ENCODE measurements around the gene KCND3.
A peak's percentile ranks its signal among the peaks of the same experiment; 100 is the strongest.
"Not testable (repeated sequence)": the region's sequence is repeated elsewhere in the genome, so short reads cannot be mapped to it uniquely, and the experiment has no call there.

Gene KCND3

DNA sequence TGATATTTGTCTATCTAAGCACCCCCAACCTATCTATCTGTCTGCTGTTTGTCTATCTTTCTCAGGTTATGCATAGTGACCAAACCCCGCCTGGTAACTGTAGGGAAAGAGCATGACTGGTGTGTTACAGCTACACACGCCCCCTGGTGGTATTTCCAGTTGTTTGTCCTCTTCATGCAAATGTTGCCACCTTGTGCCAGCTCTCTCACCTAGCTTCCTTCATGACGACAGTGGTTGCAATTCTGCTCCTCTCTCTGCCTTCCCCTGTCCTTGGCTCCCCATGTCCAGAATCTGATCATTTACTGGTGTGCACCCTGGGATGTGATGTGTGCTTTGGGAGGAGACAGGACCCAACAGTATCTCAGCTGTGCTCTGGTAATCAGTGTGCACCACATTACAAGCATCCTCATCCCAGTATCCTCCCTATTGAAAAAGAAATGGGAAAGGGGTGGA lies 242.2 kb downstream of the KCND3 start:
- DNase-seq (ENCODE audit: extremely low read depth in 1 of 2, low read depth in 1 of 2), result peak; percentile 25 to 68

DNA sequence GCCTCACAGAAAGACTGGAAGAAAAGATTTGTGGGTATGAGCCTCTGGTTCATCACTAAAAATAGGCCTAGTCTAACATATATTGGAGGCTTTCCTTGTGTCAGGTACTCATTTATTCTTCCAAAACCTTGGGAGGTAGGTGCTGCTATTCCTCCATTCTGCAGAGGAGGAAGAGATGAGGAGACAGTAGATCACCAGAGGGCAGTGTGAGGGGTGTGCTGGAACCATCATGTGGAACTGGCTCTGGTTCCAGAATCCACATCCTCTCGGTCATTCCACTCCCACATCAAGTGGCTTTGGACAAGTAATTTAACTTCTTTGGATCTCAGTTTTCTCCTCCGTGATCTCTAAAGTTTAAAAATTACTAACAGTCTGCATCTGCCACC lies 242.9 kb downstream of the KCND3 start:
- DNase-seq (ENCODE audit: extremely low read depth in 1 of 2, low read depth in 1 of 2), result no peak

DNA sequence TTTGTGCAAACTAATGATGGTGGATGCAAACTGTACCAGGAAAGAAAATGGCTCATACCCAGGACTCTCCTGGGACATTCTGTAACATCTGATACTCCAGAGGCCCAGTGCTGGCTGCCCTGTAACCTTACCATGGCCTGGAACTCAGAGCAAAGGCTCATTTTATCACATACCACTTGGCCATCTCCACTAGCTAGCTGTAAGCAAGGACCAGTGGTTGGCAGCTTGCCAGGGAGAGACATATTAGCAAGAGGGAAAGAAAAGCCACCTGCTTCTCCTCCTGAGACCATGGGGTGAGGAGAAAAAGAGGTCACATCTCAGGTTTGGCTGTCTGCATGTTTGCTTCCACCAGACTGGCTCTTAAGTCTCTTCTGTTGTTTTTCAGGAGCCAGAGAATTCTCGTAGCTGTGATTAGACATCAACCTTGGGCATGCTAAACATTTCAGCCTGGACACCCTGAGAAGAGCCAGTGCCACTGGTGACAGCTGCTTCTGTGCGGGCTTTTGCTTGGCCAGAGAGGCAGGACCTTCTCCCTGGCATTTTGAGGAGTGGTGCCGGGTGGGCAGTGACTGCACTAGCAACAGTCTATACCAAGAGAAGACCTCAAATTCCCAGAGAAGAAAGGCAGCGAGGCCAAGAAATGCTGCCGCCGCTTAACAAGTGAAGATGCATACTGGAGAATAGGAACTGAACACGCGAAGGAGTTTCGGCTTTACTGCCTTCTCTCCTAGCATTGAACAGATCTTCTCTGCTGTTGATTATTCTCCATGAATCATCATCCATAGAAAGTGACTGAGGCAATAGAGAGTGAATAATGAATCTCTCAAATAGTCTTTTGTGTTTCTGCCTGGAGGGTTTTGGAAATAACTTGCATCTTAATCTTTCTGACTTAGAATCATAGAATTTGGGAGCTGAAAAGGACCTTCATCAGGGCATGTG lies 243.5 kb downstream of the KCND3 start:
- DNase-seq (ENCODE audit: extremely low read depth in 1 of 2, low read depth in 1 of 2), result no peak

DNA sequence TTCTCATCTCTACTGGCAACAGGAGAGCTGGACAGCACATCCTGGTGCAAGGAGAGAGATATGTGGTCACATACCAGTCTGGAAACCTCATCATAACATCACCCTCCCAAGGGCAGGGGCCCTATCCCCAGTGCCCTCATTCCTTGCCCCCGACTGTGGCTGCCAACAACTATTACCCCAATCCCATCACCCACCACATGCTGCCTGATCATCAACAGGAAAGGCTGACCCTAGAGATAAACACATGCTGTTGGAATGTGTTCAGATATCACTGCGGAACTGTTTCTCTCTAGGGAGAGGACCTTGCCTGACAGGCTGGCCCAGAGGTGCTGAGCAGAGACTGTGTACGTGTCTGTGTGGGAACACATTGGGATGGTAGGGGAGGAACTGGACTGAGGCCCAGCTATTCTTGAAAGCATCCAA lies 245.8 kb downstream of the KCND3 start:
- DNase-seq (ENCODE audit: extremely low read depth in 1 of 2, low read depth in 1 of 2), result no peak

DNA sequence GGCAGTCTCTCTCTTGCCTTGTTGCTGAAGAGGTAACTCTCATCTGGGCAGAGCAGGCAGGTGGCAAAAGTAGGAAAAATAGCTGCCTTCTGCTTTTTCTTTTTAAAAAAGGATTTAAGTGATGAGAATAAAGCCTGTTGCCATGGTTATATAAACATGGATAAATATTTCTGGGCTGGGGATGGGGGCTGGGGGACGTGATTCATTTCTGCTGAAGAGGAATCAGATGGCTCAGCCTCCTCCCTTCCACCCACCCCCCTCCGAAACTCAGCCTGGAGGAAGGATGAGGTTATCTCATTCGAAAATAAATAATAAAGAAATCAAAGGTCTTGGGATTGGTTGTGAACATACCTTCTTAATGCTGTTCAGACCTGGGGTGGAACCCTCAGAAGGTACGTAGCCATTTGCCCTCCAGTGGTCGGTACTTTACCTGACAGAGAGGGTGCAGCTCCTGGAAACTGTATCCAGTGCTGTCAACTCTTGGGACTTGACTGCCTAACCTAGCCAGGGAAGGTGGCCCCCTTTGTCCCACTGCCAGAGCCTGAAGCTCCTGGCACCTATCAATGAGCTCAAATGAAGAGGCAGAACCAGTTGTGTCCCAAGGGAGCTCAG lies 246.4 kb downstream of the KCND3 start:
- DNase-seq (ENCODE audit: extremely low read depth in 1 of 2, low read depth in 1 of 2), result no peak

DNA sequence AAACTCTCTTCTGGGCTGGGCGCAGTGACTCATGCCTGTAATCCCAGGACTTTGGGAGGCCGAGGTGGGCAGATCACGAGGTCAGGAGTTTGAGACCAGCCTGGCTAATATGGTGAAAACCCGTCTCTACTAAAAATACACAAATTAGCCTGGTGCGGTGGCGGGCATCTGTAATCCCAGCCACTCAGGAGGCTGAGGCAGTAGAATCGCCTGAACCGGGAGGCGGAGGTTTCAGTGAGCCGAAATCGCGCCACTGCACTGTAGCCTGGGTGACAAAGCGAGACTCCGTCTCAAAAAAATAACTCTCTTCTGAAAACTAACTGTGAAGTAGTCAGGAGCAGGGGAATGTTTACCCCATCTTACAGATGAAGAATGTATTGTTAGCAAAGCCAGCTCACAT lies 247.2 kb downstream of the KCND3 start:
- DNase-seq (ENCODE audit: extremely low read depth in 1 of 2, low read depth in 1 of 2), result not testable (repeated sequence)

DNA sequence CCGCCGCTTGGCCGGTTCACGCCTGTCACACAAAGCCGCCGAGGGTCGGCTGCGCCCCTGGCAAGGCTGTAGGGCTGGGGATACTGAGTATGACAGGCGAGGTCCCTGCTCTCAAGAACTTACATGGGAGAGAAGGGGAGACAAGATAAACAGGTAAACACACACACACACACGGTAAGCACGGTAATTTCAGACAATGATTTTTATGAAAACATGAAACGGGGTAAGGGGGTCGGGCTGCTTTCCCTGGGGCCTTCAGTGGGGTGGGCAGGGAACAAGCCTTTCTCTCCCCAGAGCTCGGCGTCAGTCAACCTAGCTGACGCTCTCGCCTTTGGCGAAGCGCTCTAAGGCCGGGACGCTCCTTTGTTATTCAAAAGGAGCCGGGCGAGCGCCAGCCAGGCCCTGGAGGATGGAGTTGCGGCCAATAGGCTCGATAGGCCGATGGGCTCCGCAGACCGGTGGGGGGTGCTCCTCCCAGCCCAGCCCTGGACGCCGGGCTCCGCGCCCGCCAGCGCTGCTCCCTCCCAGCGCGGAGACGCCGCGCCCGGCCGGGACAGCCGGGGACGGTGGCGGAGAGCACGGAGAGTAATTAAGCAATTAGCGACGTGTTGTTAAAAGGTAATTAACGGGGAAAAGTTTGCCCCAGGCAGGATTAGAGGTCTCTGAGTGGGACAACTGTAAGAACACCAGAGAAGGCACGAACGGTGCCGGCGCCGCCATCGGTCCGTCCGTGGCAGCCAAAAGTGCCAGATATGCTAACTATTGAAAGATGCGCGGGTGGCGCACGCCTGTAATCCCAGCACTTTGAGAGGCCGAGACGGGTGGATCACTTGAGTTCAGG lies 249.3 kb downstream of the KCND3 start:
- DNase-seq (ENCODE audit: extremely low read depth in 1 of 2, low read depth in 1 of 2), result no peak

DNA sequence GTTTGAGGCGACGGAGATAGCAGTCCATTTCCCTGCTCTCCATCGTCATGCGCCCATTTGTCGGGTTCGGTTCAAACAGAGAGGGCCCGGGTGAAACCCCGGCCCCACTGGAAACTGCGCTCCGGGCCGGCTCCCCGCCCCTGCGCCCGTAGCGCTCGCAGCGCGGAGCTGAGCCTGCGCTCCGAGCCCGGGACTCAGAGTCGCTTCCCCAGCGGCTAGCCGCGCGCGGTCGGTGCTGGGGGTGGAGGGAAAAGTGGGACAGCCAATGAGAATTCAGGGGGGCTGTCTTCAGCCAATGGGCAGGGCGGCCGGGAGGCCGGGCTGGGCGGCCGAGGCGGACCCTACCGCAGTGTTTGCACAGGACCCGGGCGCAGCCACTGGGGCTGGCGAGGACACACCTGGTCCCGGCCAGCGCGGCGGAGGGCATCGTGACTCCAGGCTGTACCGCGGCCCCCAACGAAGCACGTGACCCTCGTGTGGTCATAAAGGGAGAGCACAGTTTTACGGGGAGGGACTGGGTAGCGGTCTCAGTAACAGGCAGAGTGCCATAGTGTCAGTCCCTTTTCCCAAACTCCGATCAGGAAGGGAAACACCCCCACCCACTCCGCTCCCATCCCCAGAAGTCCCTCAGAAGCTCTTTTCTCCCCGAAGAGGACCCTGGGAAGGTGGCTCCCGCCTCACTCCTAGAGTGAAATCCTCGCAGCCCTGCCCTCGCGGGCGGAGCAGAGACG lies 250.1 kb downstream of the KCND3 start, which contains the start of gene INKA2:
Gene INKA2 (minus strand): TSS at position 202 of the 731 bp plus-strand sequence. CDS start 153 bp downstream, at position 49.
- DNase-seq (ENCODE audit: extremely low read depth in 1 of 2, low read depth in 1 of 2), result peak; percentile 66 to 77

DNA sequence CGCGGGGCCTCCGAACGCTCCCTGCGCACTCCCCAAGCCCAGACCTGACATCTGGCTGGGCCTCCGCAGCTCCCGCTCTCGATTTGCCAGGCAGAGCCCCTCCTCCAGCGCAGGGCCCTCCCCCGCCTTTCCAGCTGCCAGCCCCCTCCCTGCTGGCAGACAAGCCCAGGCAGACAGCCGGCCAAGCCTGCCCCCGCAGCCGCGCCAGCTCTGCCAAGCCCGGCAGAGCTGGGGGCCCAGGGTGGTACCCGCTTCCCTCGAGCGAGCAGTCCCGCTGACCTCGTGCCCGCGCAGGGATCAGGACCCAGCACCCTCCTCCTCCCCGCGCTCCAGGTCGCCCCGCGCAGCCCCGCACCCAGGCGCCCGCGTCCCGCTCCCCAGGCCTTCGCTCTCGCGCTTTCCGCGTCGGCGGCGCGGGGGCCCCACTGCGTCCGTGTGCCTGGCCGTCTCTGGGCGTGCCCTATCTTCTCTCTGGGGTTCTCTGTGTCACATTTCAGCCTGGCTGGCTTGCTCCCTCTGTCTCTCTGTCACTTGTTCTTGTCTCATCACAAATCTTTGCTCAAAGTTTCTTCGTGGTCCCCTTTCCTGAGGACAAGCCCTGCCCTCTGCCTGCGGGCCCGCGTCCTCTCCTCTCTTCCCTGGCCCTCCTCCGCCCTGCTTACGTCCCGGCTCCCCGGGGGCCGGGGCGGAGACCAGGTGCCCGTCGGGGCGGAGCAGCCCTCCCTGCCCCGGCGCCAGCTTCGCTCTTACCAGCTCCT lies 250.9 kb downstream of the KCND3 start:
- peak in 1 of 2 donors; percentile 22 for DNase-seq (ENCODE audit: extremely low read depth in 1 of 2, low read depth in 1 of 2)

DNA sequence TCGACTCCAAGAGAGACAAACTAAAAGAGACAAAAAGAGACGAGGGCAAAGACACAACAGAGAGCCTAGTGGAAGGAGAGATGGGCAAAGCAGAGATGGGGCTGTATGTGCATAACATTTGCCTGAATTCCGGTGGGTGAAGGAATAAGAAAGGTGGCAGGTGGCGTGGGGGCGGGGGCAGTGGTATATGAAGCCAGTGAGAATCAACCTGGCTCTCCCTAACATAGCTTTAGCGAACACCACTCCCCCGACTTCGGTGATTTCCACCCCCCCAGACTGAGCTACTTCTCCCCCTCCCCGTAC lies 251.4 kb downstream of the KCND3 start:
- DNase-seq (ENCODE audit: extremely low read depth in 1 of 2, low read depth in 1 of 2), result no peak

DNA sequence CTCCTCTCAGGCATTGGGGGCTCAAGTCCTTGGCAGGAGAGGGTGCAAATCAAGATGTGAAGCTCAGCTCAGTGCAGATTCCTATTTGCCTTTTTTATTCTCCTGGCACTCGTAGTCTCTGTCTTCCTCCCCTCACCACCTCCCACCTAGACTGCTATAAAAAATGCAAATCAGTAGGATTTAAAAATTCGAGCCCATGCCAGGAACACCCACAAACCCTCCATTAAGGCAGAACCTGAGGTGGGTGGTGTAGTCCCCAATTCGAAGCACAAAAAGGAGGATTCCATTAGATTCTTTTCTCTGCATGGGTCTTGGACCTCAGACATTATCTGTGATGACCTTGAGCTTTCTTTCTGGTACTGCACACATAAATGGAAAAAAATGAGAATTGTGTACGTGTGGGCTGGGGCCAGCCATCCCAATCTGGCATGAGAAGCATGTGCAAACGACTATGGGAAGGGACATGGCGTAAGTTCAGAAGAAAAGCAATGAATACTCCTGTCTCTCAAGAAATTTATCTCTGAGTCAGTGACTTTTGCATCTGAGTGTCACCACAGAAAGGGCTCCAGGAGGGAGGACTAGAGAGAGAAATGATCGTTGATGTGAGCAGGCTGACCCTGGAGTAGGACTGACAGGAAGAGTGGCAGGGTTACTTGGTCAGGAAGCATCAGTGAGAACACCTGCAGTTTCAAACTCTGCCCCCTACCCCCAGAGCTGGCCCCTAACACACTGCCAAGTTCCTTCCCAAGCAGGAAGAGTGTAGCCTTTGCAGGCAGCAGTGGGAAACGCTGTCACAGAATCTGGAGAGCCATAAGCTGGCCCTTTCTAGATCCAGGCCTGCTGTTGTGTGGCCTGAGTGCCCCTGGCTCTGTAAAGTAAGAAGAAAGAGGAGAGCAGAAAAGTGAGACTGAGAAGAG lies 252.0 kb downstream of the KCND3 start:
- no peak for DNase-seq (ENCODE audit: extremely low read depth in 1 of 2, low read depth in 1 of 2)

DNA sequence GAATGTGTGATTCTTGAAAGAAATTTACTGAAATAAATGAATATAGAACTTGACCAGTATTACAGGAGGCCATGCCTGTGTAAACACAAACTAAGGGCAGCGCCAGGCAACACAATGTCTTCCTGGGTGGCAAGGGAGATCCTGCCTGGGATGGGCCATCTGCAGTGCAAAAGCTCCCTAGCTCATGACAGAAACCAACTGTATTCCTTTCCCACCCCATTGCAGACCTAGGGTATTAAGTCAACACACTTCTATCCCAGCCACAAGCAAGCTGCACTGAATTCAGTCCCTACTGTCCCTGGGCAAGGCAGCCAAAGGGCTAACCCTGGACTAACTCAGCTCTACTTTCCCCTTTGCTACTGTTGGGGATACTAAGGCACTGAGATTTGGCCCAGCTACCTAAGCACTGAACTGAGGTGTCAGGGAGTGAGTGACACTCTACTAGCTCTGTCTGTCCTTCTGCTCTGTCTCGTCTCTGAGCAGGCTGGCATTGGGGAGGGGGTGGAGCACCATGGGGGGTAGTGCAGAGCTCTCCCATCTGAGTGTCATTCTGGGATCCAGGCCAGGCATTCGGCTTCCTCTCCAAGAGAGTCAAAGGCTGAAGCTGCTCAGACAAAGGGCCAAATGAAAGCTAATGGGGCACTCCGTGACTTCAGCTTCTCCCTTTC lies 252.8 kb downstream of the KCND3 start:
- DNase-seq (ENCODE audit: extremely low read depth in 1 of 2, low read depth in 1 of 2), result no peak

DNA sequence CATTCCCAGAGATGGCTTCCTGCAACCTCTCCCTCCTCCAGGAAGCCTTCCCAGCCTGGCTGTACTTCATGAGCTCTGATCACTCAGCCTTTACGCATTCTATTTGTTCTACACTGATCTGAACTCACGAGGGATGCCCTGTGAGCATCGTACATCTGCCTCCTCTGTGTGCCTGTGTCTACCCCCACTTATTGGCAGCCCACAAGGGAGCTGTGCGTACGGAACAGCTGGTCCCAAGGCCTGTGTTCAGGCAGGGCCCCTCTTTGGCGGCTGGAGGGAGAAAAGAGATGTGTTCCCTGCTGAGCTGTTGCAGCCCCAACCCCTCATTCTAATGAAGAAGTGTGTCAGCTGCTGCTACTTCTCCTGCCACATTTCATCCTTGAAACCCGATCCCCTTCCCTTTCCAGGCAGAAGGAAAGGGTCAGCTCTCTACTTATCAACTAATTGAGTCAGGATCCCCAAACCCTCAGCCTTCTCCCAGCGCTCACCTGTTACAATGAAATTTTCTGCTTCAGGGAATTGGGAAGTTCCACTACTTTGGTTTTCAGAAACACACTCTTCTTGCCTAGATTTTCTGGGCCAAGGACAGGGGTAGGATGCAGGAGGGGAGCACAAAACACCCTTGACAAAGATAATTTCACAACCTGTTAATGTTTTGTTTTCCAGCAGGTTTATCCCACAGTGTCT lies 253.5 kb downstream of the KCND3 start:
- no peak for DNase-seq (ENCODE audit: extremely low read depth in 1 of 2, low read depth in 1 of 2)

DNA sequence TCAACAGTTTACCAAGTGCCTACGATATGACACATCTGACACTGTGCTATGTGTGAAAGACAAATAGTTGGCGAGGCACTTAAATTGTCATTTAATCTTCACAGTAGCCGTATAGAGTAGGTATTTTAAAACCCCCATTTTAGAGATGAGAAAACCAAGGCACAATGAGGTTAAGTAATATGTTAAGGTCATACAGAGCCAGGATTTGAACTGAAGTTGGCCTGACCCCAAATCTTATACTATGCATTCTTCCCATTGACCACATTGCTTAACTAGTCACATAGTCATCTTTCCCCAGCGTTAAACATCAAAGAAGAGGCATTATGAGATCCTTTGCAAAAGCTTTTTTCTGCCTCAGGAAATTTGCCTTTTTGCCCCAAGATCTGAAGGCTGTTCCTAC lies 254.1 kb downstream of the KCND3 start:
- no peak for DNase-seq (ENCODE audit: extremely low read depth in 1 of 2, low read depth in 1 of 2)

DNA sequence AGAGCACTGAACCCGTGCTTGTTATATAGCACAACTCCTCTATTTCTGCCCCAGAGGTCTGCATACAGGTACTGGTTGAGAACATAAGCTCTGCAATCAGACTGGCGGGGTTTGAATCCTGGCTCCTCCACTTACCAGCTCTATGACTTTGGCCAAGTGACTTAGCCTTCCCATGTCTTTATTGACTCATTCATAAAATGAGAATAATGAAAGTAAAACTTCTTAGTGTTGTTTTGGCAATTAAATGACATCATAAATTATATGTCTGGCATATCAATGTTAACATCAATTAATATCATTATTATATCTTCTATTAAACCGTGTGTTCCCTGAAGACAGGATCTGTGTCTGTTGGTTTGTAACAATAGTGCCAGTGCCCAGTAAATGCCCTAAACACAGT lies 254.6 kb downstream of the KCND3 start:
- DNase-seq (ENCODE audit: extremely low read depth in 1 of 2, low read depth in 1 of 2), result no peak

DNA sequence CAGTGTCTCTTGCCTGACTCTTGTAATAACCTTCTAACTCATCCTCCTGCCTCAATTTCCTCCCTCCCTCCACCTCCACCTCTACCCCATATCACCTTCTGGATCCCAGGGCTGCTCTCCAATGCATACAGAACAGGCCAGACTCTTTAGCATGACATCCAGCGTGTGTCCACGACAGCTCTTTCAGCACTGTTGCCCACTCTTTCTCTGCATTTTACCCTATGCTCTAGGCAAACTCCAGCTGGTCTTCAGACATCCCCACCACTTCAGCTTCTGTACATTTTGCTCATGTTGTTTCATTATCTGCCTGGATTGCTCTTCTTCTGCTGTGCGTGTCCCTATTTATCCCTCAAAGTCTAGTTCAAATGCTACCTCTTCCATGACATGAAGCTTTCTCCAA lies 255.0 kb downstream of the KCND3 start:
- no peak for DNase-seq (ENCODE audit: extremely low read depth in 1 of 2, low read depth in 1 of 2)

DNA sequence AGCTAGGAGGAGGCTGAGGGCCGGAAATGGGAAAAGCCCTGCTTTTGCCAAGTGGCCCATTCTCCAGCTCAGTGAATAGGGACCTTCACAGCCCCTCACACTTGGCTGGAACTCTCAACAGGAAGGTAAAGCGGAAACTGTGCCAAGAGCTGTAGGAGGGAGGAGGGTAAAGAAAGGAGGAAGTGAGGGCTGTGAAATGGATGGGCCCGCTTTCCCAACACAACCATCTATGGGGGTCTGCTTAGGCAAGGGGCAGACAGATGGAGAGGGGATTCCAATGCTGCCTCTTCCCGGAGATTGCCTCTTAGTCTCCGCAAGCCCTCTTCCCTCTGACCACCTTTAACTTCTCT lies 255.5 kb downstream of the KCND3 start:
- DNase-seq (ENCODE audit: extremely low read depth in 1 of 2, low read depth in 1 of 2), result no peak

Data from stimulated activated CD8-positive, alpha-beta memory T cell treated with anti-CD3 and anti-CD28 coated beads, Interleukin-7, amount 100 ng/mL, for 48 hours (primary cell).